ENCODE results near the gene AK5. TPM values are rescaled to one million over a fixed set of nuclear protein-coding genes. Genes with fewer than 3 reads are reported as not detected.
A peak's percentile ranks its signal among the peaks of the same experiment; 100 is the strongest.

The AK5 gene
- total and polyA plus RNA-seq, 8 donors = 0.11 to 0.87 (median 0.28) TPM; not detected in 1

DNA sequence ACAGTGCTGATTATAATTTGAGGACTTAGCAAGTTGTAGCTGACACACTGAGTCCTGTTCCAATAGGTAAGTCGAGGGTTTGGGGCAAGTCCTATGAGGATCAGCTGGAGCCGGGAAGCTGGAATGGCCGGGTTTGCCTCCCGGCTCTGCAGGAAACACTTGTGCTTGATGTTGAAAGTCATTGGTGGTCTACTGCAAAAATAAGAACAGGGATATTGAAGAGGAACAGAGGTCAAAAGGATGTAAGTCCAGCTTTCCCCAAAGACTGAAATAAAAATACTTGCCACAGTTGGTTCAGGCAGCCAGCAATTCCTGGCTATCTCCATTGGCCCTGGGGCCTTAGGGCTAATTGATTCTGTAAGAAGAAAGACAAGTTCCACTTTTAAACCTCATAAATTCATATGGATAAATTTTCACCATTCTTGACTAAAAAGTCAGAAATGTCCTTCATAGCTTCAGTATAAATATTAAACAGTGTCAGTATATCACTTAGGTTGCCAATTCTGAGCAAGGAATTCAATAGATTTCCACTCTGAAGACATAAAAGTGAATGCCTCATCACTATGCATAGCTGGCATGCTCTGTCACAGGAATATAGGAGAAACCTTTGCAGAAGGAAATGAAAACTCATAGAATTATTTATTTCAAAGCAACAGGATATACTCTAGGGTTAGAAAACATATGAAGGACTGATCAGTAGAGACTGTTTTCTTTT, 165.2 kb downstream of the AK5 start:
- no peaks in the 10 kb centered on the region for H3K9me3 ChIP-seq
- TF ChIP-seq, protein P1, sequence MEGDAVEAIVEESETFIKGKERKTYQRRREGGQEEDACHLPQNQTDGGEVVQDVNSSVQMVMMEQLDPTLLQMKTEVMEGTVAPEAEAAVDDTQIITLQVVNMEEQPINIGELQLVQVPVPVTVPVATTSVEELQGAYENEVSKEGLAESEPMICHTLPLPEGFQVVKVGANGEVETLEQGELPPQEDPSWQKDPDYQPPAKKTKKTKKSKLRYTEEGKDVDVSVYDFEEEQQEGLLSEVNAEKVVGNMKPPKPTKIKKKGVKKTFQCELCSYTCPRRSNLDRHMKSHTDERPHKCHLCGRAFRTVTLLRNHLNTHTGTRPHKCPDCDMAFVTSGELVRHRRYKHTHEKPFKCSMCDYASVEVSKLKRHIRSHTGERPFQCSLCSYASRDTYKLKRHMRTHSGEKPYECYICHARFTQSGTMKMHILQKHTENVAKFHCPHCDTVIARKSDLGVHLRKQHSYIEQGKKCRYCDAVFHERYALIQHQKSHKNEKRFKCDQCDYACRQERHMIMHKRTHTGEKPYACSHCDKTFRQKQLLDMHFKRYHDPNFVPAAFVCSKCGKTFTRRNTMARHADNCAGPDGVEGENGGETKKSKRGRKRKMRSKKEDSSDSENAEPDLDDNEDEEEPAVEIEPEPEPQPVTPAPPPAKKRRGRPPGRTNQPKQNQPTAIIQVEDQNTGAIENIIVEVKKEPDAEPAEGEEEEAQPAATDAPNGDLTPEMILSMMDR (IDR thresholded peaks at IDR 0.05) = no peak
- no peaks in the 10 kb centered on the region for H3K27me3 ChIP-seq
- H3K4me3 ChIP-seq = no peak overlapping the region
- no peak for ATAC-seq
- no peak overlapping the region for H3K27ac ChIP-seq
- no peak for FAIRE-seq
- H3K36me3 ChIP-seq = no peaks in the 10 kb centered on the region
- no peak for DNase-seq
- intact Hi-C loops (cut with DNase I) = no loop called here
- no peaks in the 10 kb centered on the region for H3K4me1 ChIP-seq
- 72 to 76% methylated on average over 4 of the region's 4 CpGs for WGBS, 2 donors

DNA sequence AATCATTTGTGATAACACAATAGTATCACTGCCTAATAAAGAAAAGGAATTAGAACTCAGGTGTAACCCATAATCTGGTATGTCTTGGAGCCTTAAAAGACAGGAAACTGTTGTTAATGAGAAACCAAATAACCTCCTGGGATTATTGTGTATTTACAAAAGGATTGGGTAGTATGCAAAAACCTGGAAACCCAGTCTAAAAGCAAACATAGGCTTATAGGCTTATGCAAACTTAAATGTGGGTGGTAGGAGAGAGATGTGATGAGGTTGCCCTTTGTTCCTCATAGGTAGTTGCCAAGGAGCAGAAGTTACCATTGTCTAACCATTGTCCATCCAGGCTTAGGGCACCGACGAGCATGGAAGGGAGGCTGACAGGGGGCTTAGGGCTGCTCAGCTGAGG, 165.8 kb downstream of the AK5 start:
- FAIRE-seq = no peak
- Histone ChIP-seq H3K4me3 (no peak overlapping the region), H3K27me3 (no peaks in the 10 kb centered on the region), H3K27ac (no peak overlapping the region), H3K36me3 (no peaks in the 10 kb centered on the region), H3K9me3 (no peaks in the 10 kb centered on the region), H3K4me1 (no peaks in the 10 kb centered on the region)
- intact Hi-C loops (cut with DNase I) = no loop called here
- TF ChIP-seq, protein P1 (IDR thresholded peaks at IDR 0.05) = no peak
- peak in 1 of 4 donors; percentile 16 for ATAC-seq
- DNase-seq = no peak
- 62 to 81% methylated on average over 2 of the region's 2 CpGs for WGBS, 2 donors

DNA sequence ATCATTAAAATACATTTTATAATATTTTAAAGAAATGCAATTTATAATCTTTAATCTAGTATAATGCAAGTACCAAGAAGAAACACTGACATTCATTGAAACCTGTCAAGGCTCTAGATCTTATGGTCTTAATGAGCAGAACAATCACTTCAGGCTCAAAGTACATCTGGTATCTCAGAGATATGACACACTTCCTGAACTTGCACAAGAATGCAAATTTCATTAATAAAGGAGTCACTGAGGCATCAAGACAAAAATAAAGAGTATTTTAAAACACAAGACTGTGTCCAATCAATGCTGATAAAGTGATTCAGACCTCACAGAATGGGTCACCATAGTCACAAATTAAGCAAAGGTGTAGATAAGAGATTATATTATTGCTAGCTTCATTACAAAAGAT, 178.1 kb downstream of the AK5 start:
- no peaks in the 10 kb centered on the region for H3K4me1 ChIP-seq
- no peaks in the 10 kb centered on the region for H3K36me3 ChIP-seq
- ATAC-seq (no peak), DNase-seq (no peak), FAIRE-seq (no peak)
- no peaks in the 10 kb centered on the region for H3K9me3 ChIP-seq
- no peak overlapping the region for H3K27ac ChIP-seq
- TF ChIP-seq, protein P1 (IDR thresholded peaks at IDR 0.05) = no peak
- H3K4me3 ChIP-seq = no peak overlapping the region
- intact Hi-C loops (cut with DNase I) = no loop called here
- no peaks in the 10 kb centered on the region for H3K27me3 ChIP-seq

DNA sequence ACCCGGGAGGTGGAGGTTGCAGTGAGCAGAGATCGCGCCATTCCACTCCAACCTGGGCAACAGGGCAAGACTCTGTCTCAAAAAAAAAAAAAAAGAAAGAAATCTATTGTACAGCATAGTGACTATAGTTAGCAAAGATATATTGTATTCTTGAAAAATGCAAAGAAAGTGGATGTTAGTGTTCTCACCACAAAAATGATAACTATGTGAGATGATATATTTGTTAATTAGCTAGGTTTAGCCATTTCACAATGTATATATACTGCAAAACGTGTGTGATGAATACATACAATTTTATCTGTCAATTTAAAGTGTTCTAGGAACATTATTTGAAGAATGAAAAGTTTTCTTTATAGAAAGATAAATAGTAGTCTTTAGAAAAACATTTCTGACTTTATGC, 179.9 kb downstream of the AK5 start:
- Histone ChIP-seq H3K4me1 (no peaks in the 10 kb centered on the region), H3K27me3 (no peaks in the 10 kb centered on the region), H3K27ac (no peak overlapping the region), H3K36me3 (no peaks in the 10 kb centered on the region), H3K4me3 (no peak overlapping the region), H3K9me3 (no peaks in the 10 kb centered on the region)
- DNase-seq = no peak
- intact Hi-C loops (cut with DNase I) = no loop called here
- FAIRE-seq = no peak
- TF ChIP-seq, protein P1 (IDR thresholded peaks at IDR 0.05) = no peak
- no peak for ATAC-seq
- WGBS, 2 donors = 69 to 75% methylated on average over 4 of the region's 4 CpGs

DNA sequence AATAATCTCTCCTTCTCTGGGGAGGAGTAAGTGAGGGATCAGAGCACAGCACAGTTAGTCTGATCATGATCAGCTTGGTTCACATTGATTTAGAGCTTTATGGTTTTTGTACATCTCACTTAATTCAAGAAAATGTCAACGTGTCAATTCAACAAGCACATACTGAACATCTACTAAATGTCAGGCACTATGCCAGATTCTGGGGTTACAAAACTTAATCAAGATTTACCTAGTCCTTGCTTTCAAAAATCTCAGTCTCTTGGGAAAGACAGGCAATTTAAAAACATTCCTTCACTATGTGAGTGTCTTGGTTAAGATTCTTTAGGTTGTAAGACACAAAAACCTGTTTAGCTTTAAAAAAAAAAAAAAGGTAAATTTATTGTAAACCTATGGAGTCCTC, 181.4 kb downstream of the AK5 start:
- WGBS, 2 donors = 51 to 66% methylated on average over 1 of the region's 1 CpG
- Histone ChIP-seq H3K27me3 (no peaks in the 10 kb centered on the region), H3K4me1 (no peaks in the 10 kb centered on the region), H3K9me3 (no peaks in the 10 kb centered on the region), H3K4me3 (no peak overlapping the region), H3K27ac (no peak overlapping the region), H3K36me3 (no peaks in the 10 kb centered on the region)
- intact Hi-C loops (cut with DNase I) = no loop called here
- ATAC-seq = no peak
- TF ChIP-seq, protein P1 (IDR thresholded peaks at IDR 0.05) = no peak
- DNase-seq = no peak
- FAIRE-seq = no peak

All from pancreas (tissue), 10 donors.